Skeletal muscle tissue (tissue), 4 donors: ENCODE results near the gene SHFL. TPM values are rescaled to one million over a fixed set of nuclear protein-coding genes. Genes with fewer than 3 reads are reported as not detected.

Experiments used
- H3K27ac ChIP-seq: one replicate; pipeline ENCODE4 v1.7.0; 2013; ENCODE audit warnings: mild to moderate bottlenecking, low read depth, low read length, inconsistent platforms
- H3K27me3 ChIP-seq, 3 donors: one replicate each; pipeline ENCODE4 v1.7.0; 2013; ENCODE audit warnings: low read length in 3 of 3; ENCODE audit not compliant: control insufficient read depth in 3 of 3, insufficient read depth in 3 of 3
- H3K36me3 ChIP-seq, 3 donors: one replicate each; pipeline ENCODE4 v1.7.0; 2013; ENCODE audit warnings: low read length in 3 of 3; ENCODE audit not compliant: control insufficient read depth in 3 of 3, insufficient read depth in 3 of 3
- H3K4me1 ChIP-seq, 3 donors: one replicate each; pipeline ENCODE4 v1.7.0; 2013; ENCODE audit warnings: low read length in 3 of 3, mild to moderate bottlenecking in 3 of 3; ENCODE audit not compliant: control insufficient read depth in 3 of 3, insufficient read depth in 3 of 3
- H3K4me3 ChIP-seq, 3 donors: one replicate each; pipeline ENCODE4 v1.7.0; 2013; ENCODE audit warnings: low read length in 3 of 3
- H3K9ac ChIP-seq, 3 donors: one replicate each; pipeline ENCODE4 v1.7.0; 2013; ENCODE audit warnings: low read length in 3 of 3, mild to moderate bottlenecking in 3 of 3, moderate library complexity in 2 of 3, low read depth in 1 of 3
- H3K9me3 ChIP-seq, 3 donors: one replicate each; pipeline ENCODE4 v1.7.0; 2013; ENCODE audit warnings: low read length in 3 of 3; ENCODE audit not compliant: control insufficient read depth in 3 of 3
- total RNA-seq: library from RNA; depleted of rRNA; stranded (reverse); fragments of >200 nt; gene quantifications from one replicate; pipeline ENCODE4 v1.2.3, GENCODE V29; 2014
- donor health status: Osteomylitis.

SHFL gene
- total RNA-seq, 1 donor from 2014 or later: 5.2 TPM

DNA sequence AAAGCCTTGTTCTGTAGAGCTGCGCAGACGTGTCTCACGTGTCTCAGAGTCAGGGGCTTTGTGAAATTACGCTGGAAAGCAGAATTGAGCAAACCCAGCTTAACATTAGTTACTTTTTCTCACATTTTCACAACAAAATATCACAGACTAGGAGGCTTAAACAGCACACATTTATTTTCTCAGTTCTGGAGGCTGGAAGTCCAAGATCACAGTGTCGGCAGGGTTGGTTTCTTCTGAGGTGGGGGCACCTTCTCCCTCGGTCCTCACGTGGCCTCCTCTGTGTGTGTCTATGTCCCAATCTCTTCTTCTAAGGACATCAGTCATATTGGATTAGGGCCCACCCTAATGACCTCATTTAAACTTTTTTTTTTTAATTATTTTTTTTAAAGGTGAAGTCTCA, 38.3 kb downstream of the SHFL start:
- H3K9me3 ChIP-seq: no peaks in the 10 kb centered on the region
- H3K4me3 ChIP-seq: no peak overlapping the region
- H3K36me3 ChIP-seq: peaks cover 0 to under 1% (median 0%) of the 10 kb centered on the region in 3 donors
- H3K27me3 ChIP-seq: no peaks in the 10 kb centered on the region
- H3K4me1 ChIP-seq: peaks cover 0 to 5% (median under 1%) of the 10 kb centered on the region in 3 donors
- H3K27ac ChIP-seq: no peak overlapping the region
- H3K9ac ChIP-seq: no peak overlapping the region

DNA sequence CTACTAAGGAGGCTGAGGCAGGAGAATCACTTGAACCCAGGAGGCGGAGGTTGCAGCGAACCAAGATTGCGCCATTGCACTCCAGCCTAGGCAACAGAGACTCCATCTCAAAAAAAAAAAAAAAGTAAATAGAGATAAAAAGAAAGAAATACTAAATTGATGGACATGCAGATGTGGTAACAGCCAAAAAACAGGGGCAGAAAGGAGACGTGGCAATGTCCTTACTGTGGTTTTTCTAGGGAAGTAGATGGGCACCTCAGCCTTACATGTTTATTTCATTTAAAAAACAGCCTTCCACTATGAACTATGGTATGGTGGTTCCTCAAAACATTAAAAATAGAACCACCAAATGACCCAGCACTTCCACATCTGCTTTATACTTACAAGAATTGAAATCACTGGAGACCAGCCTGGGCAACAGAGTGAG, 40.1 kb downstream of the SHFL start:
- H3K36me3 ChIP-seq: peaks cover 0 to 2% (median 0%) of the 10 kb centered on the region in 3 donors
- no peaks in the 10 kb centered on the region for H3K9me3 ChIP-seq
- H3K27me3 ChIP-seq: no peaks in the 10 kb centered on the region
- no peak overlapping the region for H3K27ac ChIP-seq
- peak overlapping the region in 1 of 3 donors; percentile 50 for H3K9ac ChIP-seq
- no peak overlapping the region for H3K4me3 ChIP-seq
- H3K4me1 ChIP-seq: no peaks in the 10 kb centered on the region

GRCh38 chr19:10132905-10133304, 46.8 kb downstream of the SHFL start:
- Histone ChIP-seq H3K36me3 (peaks cover 25 to 34% (median 34%) of the 10 kb centered on the region in 3 donors), H3K4me3 (no peak overlapping the region), H3K9ac (no peak overlapping the region), H3K27me3 (no peaks in the 10 kb centered on the region), H3K27ac (no peak overlapping the region), H3K4me1 (peaks cover 1 to 5% (median 2%) of the 10 kb centered on the region in 3 donors), H3K9me3 (no peaks in the 10 kb centered on the region)

DNA sequence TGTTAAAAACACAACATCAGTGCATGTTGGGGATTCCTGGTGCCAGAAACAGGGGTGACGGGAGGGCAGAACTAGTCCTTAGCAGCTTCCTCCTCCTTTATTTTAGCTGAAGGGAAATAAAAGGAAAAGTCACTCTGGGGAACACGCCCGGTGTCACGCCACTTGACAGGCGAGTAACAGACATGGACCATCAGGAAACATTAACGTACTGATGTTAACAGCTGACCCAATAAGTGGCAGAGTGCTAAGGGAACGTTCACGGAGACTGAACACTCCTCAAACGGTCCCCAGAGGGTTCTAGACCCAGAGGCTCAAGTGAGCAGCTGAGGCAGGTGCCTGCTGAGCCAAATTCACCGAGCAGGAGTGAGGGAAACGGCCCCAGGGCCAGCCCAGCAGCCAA, 47.5 kb downstream of the SHFL start:
- no peak overlapping the region for H3K27ac ChIP-seq
- H3K9ac ChIP-seq: no peak overlapping the region
- H3K4me1 ChIP-seq: peaks cover 2 to 9% (median 2%) of the 10 kb centered on the region in 3 donors
- no peaks in the 10 kb centered on the region for H3K9me3 ChIP-seq
- H3K27me3 ChIP-seq: no peaks in the 10 kb centered on the region
- no peak overlapping the region for H3K4me3 ChIP-seq
- peaks cover 29 to 38% (median 38%) of the 10 kb centered on the region in 3 donors for H3K36me3 ChIP-seq

DNA sequence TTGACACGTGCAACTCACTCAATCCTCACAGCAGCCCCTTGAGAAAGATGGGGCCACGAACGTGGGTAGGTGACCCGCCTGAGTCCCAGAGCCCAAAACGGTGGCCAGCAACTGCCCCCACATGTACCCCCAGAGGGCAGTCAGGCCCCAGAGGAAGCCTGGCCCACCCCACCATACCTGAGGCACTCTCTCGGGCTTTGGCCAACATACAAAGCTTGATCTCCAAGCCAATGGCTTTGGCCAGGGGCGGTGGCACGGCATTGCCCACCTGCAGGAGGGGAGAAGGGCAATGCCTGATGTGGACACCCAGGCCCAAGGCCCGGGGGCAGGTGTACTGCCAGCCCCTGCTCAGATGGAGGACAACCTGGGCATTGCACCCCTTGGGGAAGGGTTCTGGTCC, 47.9 kb downstream of the SHFL start:
- Histone ChIP-seq H3K27me3 (no peaks in the 10 kb centered on the region), H3K9ac (no peak overlapping the region), H3K4me3 (no peak overlapping the region), H3K36me3 (peaks cover 33 to 43% (median 42%) of the 10 kb centered on the region in 3 donors), H3K27ac (no peak overlapping the region), H3K4me1 (peaks cover 2 to 9% (median 2%) of the 10 kb centered on the region in 3 donors), H3K9me3 (no peaks in the 10 kb centered on the region)

- peaks cover 2 to 9% (median 2%) of the 10 kb centered on the region in 3 donors for H3K4me1 ChIP-seq
- H3K36me3 ChIP-seq: peaks cover 48 to 51% (median 51%) of the 10 kb centered on the region in 3 donors
- H3K9me3 ChIP-seq: no peaks in the 10 kb centered on the region
- no peak overlapping the region for H3K27ac ChIP-seq
- H3K27me3 ChIP-seq: no peaks in the 10 kb centered on the region
- H3K4me3 ChIP-seq: no peak overlapping the region
- H3K9ac ChIP-seq: no peak overlapping the region
These were observed 49.6 kb downstream of the SHFL start for GRCh38 chr19:10135551-10136334.

DNA sequence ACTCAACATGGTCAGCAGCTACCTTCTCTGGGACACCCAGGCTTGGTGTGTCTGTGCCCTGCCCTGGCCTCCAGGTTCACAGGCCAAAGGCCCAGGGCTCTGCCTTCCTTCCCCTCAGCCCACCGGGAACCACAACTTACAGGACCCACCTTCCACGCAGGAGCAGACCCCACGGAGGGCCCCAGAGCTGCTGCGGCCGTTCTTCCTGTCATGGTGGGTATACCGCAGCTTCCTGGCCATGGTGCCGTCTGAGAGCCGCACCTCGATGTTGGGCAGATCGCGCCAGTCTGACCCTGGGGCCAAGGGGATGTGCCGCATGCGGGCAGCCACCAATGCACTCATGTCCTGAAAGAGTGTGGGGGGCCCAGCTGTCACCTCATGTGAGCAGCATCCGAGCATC, 50.8 kb downstream of the SHFL start:
- peaks cover 57 to 63% (median 58%) of the 10 kb centered on the region in 3 donors for H3K36me3 ChIP-seq
- H3K4me1 ChIP-seq: peaks cover 2 to 9% (median 2%) of the 10 kb centered on the region in 3 donors
- no peaks in the 10 kb centered on the region for H3K9me3 ChIP-seq
- no peaks in the 10 kb centered on the region for H3K27me3 ChIP-seq
- H3K9ac ChIP-seq: no peak overlapping the region
- H3K4me3 ChIP-seq: no peak overlapping the region
- no peak overlapping the region for H3K27ac ChIP-seq

GRCh38 chr19:10137751-10138682, 51.9 kb downstream of the SHFL start:
- Histone ChIP-seq H3K27me3 (no peaks in the 10 kb centered on the region), H3K9ac (no peak overlapping the region), H3K9me3 (no peaks in the 10 kb centered on the region), H3K36me3 (peaks cover 61 to 71% (median 65%) of the 10 kb centered on the region in 3 donors), H3K4me3 (no peak overlapping the region), H3K27ac (no peak overlapping the region), H3K4me1 (peaks cover 2 to 9% (median 2%) of the 10 kb centered on the region in 3 donors)

DNA sequence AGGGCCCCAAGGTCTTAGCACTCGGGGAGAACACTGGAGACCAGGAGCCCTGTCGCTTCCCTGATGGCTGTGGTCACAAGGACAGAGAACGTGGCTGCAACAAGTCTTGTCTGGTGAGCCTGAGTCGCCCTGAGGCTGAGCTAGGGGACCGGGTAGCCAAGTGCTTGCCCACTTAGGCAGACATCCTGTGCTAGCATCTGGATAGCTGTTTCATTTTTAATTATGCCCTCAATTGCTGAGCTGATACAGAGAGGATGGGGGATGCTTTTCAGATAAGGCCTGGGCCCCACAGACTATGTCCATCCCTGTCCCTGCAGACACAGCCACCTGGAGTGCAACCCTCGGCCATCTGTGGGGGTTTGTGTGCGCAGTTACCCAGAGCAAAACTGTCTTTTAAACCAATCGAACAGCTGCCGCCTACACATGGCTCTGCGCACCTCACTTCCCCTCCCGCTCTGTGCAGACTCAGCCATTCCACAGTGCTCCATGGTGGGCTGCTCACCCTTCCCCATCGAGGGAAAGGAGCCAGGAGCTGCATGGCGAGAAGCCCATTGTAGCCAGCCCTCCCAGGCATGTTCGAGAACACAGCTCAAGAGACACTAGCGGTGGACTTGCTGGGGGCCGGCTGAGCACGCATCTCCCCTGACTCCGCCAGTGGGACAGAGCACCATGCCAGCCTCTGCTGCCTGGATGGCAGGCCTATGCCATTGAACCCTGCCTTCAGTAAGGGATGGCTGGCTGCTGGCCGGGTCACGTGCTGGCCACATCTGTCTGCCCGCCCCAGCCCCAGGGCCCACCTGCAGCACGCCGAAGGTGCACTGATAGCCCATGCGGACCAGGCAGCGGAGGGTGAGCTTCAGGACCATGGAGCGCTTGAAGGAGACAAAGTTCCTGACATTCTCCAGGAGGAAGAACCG, 53.0 kb downstream of the SHFL start:
- H3K4me1 ChIP-seq: peaks cover 2 to 9% (median 2%) of the 10 kb centered on the region in 3 donors
- no peak overlapping the region for H3K9ac ChIP-seq
- no peak overlapping the region for H3K4me3 ChIP-seq
- H3K27me3 ChIP-seq: no peaks in the 10 kb centered on the region
- H3K27ac ChIP-seq: no peak overlapping the region
- H3K9me3 ChIP-seq: no peaks in the 10 kb centered on the region
- peaks cover 60 to 71% (median 69%) of the 10 kb centered on the region in 3 donors for H3K36me3 ChIP-seq
